Dedifferentiated amniotic fluid mesenchymal stem cell (primary cell): ENCODE measurements around the gene DSCAM.

Source experiments
- DNase-seq: peaks from one replicate; pipeline ENCODE4 v3.0.0-alpha.2; 2016; ENCODE audit errors: extremely low spot score

The DSCAM gene

DNA sequence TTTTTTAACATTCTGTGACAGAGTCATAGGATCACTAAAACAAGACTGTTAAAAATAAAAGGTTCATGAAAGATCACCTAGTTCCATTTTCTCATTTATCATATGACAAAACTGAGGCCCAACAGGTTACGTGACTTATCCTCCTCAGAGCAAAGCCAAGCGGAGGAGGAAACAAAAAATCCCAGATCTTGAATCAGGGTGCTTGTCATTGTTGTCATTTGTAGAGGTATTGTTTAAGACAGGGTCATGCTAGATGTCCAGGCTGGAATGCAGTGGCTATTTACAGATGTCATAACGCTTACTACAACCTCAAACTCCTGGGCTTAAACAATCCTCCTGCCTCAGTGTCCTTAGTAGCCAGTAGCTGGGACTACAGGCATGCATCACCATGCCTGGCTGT lies 293.2 kb downstream of the DSCAM start:
- DNase-seq = no peak

DNA sequence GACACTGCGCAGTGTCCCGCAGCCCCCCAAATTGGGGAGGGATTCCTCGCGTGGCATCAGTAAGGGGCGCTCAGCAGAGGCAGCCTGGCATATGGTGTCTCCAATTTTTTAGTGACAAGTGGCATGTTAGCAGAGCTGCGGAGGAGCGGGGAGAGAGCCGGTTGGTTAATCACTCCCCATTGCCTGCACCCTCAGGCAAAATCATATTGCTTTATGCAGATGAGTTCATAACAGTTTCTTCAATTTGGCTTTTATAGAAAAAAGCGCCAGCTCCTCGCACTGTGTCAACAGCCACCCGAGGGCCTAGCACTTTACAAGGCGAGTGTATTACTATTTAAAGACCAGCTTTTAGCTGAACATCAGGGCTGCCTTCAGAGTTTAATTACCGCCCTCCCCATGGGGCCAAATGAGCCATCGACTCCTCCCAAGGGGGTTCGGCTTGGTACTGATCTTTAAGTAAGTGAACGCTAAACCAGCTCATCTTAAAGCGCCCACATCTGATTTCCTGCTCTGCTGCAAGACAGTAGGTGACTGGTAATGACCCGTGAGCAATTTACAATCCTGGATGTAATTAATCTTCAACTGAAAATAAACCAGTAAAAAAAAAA lies 298.9 kb downstream of the DSCAM start:
- DNase-seq = no peak

DNA sequence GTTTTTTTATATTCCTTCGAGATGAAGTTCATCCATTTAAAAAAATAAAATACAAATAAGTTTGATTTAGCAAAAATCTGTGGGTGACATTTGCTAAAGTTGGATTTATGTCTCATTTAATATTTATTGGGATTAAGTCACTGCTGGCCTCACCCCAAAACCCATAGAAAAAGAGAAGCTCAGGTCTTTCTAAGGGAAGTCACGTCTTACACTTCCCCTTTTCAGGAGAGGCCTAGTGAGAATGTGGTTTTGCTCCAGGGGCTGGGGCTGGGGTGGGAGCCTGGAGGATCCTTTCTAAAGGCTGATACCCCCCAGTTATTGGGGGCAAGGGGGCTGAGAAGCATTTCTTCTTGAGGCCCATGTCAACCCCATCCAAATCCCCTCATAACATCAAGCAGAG lies 300.3 kb downstream of the DSCAM start:
- DNase-seq = no peak

DNA sequence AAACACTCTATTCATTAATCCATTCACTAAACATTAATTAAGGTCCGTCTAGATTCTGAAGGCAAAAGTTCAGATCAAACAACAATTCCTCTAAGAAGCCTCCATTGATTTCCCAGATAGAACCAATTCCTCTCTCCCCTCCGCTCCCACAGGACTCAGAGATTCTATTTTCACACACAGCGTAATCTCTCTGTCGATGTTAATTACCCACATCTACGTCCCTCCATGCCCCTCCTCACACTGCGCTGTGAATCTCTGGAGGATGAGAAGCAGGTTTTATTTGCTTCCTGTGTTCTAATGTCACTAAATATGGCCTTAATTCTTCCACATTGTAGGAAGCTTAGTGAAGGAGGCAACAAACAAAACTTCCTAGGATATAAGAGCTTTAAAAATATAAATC lies 306.7 kb downstream of the DSCAM start:
- no peak for DNase-seq

DNA sequence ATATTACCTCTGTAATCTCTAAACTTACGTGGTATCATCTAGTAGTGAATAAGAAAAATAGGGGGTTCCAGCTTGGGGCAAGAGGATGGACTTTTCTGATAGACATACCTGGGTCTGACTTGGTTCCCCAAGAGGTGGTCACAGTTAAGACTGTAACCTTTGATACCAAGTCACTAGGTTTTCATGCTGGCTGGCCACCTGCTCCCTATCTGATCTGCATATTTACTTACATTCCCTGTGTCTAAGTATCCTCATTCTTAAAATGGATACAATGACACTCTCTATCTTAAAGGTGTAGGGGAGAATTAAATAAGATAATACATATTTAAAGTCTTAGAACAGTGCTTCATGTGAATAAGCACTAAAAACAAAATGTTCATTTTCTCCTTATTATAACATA lies 312.1 kb downstream of the DSCAM start:
- DNase-seq = no peak

DNA sequence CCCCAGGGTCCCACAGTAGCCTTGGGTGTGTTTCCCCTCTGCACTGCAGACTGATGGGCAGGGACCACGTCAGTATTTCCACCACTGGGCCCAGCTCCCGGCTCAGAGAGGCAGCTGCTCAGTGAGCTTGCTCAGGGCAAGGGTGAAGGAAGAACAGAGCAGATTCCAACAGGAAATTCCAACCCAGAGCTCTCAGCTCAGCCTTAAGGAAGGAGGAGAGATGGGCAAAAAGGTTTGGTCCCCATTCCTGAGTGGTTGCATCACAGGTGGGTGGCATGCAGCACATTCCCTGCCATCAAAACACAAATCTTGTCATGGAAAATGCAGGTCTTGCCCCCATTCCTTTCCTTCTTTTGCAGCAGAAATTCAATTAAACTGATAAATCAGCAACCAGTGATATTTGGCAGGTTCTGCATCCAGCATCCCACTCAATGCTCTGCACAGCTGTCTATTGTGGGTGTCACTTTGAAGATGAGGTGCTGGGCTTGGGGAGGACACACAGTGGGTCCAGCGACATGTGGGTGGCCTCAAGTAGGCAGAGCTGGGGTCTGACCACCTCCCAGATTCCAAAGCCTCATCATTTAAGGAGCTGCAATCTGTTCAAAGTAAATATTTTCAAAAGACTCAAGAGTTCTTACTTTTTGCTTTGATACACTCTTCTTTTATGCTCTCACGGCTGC lies 315.4 kb downstream of the DSCAM start:
- DNase-seq = peak; percentile 39

DNA sequence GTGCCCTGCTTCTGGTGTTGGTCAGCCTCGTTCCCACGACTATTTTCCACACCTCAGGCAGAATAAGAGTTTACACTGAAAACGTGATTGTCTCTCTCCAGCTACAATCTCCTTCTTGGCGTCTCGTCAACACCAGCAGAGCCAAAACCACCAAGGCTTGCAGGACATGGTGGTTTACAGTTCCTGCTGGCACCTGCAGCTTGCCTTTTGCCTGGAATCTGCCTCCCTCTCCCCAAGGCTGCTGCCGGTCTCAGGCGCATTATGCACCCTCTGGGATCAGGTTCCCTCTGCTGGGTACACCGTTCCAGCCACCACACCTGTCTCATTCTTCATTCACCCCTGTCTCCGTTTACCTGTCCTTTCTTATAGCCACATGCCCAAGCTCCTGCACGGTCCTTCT lies 315.9 kb downstream of the DSCAM start:
- DNase-seq = no peak

DNA sequence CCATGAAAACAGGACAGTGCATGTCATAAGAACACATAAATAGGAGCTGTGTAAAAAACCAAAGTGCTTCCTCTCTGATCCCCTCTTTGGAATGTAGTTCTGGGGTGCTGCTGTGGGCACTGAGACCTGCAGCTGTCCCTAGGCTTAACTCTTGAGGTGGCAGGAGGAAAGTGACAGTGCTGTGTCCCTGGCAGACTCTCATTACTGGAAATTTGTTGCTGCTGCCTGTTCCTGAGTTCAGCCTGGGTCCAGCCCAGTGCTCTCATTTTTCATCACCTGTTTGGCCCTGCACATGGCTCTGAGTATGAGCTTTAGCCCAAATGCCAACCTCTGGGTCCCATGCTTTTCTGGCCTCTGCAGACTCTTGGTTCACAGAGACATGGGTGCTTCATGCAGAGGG lies 329.3 kb downstream of the DSCAM start:
- DNase-seq = no peak

DNA sequence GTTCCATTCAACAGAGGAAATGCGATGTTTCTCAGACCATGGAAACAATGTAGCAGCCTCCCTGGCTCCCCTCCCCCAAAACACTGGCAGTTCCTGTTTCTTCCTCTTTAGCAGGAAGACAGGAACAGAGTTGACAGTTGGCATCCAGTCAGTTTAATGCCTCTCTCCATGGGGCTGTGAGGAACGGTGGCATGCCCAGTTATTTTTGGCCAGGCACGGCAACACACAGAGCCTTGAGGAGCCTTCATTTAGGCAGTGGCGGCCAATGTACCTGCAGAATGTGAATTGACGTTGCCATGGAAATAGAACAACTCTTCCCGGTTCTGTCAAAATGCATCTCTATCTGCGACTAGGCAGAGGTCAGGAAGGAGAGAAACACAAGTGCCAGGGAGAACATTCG lies 330.6 kb downstream of the DSCAM start:
- DNase-seq = no peak

DNA sequence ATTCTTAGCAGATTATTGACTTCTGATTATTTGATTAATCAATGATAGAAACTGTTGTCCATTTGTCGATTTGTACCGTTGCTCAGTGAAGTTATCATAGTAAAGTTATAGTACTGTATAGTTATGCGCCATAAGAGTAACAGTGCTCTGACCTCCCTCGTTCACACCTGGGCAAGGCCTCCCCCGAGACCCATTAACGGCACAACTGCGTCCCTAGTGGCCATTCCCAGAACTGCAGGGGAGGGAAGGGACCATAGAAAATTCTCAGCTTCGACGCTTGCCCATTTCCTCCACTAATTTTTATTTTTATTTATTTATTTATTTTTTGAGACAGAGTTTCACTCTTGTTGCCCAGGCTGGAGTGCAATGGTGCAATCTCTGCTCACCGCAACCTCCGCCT lies 334.4 kb downstream of the DSCAM start:
- no peak for DNase-seq

DNA sequence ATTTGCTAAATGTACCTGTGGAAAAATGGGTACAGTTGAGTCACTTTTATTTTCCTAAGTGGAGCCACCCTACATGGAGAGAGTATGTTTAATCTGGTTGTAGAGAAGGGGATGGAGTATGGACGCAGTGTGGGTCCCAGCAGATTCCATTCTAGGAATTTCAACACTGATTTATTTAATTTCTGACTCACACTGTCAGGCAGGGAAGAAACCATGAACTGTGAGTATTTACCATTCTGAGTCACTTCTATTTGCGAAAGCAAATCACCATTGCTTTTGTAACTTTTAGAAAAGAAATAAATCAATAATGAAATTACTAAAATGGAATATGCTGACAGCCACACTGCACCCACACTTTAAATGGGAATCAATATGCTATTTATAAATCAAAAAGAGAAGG lies 339.0 kb downstream of the DSCAM start:
- peak; percentile 46 for DNase-seq

DNA sequence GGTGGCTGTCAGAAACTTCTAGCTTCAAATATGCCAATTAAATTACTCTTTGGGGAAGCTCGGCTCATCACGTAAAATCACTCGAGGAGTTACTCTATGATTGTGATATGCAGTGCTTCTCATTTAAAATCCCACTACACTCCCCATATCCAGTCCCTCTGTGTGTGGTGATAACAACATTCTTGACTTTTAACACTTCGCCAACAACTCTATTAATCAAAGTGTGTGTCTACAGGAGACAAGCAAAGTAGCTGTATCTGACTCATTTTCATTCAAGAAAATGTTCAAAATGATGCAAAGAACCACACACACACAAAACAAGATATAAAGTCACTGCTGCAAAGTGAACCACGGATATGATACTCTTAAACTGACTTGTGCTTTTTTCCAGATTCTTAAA lies 341.3 kb downstream of the DSCAM start:
- DNase-seq = no peak

DNA sequence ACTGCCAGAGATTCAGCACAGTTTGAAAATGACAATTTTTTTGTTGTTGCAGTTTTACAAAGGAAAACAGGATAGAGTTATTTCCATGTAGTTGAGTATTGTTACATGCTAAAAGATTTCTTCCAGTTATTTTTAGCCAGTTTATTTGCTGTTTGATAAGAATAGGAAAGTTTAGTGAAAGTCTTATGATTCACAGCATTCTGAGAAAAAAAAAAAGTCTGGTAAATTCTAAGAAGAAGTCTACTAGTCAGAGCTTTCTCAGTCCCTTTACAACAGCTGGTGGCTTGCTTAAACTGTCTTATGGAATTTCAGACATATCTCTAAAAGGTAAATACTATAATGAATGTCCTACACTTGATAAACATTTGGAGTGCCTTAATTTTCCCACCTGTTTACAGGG lies 341.7 kb downstream of the DSCAM start:
- no peak for DNase-seq

DNA sequence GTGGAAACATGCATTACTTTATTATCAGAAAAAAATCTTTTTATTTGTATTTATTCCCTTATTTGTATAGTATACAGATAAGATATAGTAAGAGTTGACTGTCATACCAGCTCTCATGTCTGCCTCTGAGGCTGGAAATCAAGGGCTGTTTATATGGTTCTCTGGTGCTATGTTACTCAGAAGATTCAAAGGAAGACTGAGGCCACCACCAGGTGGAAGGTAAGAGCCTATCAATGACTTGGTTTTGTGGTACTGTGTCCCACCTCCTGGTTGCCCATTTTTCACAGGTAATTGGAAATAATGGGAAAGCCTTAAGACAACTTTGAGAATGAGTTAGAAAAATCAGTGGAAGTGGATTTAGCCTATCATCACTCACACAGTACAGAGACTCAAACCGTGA lies 342.1 kb downstream of the DSCAM start:
- DNase-seq = no peak

DNA sequence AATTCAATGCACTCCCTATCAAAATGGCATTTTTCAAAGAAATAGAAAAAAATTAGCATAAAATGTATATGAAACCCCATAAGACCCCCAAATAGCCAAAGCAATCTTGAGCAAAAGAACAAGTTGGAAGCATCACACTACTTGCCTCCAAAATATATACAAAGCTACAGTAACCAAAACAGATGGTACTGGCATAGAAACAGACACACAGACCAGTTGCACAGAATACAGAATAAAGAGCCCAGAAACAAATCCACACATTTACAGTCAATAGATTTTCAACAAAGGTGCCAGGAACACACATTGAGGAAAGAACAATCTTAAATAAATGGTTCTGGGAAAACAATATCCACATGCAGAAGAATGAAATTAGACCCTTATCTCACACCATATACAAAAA lies 350.8 kb downstream of the DSCAM start:
- no peak for DNase-seq

DNA sequence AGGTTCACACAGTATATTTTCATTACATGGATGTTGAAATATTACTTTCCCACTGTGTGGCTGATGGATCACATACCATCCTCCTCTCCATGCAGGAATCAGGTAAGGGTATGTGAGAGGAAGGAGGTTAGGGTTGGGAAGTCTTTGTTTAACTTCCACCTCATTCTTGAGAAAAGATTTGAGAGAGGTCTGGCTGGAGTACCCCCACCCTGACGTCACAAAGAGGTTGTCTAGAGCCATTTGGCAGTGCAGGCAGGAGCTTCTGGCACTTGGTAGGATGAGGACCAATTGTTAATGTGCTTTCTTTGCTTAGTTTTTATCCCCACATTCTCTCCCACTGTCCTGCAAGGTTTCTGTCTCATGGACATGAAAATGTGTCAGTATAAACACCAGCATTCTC lies 356.6 kb downstream of the DSCAM start:
- DNase-seq = no peak

DNA sequence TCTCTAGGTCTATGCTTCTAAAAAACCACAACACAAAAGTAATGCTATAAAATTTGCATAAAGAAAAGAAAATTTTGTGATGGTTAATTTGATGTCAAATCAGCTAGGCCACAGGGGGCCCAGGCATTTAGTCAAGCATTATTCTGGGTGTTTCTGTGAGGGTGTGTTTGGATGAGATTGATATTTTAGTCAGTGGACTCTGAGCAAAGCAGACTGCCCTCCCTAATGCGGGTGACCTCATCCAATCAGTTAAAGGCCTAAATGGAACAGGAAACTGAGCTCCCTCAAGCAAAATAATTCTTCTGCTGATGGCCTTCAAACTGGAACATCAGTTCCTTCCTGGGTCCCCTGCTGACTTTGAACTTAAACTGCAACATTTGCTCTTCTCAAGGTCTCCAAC lies 358.0 kb downstream of the DSCAM start:
- no peak for DNase-seq

DNA sequence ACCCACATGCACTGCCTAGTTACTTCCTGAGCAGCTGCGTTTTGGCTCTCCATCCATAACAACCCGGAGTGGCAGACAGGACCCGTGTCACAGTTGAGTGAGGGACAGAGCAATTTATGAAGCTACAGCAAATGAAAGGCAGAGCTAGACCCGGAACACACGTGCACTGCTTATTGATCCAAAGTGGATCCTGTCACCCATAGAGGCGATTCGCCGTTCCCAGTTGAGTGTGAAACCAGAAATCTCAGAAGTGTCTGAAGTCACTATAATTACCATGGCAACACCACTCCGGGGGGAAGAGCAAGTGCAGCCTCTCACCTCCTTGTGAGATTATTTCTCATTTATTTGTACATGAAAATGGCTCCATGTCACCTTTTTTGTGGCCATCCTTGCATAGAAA lies 365.2 kb downstream of the DSCAM start:
- no peak for DNase-seq

DNA sequence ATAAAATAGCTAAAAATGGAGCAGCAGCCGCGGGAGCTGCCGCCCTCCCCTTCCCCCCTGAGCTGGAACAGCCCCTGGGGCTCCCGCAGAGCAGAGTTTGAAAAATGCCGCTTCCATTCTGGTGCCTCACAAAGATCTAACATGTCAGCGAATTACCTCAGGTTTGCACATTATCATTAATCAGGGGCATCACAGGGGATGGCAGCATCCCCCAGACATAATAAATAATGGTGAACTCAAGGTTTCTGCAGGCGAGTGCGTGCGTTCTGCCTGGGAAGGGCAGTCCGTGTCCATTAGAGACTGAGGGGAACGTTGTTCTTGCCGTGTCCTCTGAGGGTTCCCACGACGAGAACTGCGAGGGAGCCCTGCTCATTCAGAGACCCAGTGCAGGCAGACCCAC lies 372.4 kb downstream of the DSCAM start:
- DNase-seq = no peak

DNA sequence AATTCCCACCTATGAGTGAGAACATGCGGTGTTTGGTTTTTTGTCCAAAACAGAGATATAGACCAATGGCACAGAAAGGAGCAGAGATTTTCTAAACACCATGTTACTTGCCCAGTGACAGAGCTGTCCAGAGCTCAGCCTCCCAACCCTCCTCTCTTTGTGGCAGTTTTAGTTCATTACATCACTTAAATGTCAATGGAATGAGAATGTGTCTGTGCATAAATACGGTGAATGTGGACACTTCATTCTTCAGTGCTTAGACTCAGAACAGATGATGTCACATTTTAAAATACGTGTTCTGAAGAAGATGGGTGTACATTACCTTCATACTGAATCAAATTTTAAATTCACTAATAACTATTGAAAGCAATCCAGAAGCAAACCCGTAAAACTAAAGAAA lies 374.9 kb downstream of the DSCAM start:
- DNase-seq = peak; percentile 39

DNA sequence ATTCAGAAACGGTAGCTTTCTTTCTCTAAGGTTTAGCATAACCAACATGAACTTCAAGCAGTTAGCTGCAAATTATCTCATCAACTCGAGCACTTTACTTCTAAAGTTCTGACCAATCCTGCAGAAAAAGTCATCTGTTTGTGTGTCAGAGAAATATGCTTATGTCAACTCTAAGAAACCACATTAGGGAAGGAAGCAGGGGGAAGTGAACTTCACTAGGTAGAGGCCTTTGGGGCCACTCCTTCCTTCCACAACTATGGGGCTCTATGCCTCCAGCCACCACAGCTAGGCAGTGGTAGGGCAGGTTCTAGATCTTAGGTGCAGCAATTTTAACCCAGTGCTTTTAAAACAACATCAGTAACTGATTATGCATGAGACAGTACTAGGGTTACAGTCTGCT lies 375.9 kb downstream of the DSCAM start:
- no peak for DNase-seq

DNA sequence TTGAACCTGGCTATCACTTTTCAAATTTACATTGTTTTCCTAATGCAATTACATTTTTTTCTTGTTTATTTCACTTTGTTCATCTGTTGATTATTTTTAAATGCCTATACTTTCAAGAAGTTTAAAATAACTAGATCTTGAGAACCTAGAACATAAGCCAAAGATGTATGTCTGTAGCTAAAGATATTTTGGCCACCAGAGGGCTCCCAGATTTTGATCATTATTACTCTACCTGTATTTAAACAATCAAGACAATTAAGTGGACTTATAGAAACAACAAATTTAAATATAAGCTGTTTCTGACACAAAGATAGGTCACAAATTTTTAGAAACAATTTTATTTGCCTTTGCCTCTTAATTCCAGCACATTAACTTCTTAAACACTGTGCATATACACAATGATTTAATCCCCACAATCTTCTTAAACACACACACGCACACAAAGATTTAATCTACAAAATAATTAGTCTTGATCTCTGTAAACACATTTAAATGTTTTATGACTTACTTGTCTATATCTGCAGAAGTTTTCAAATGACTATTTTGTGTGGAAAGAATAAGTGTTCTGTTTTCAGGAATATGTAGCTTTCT lies 380.0 kb downstream of the DSCAM start:
- peak; percentile 32 for DNase-seq

DNA sequence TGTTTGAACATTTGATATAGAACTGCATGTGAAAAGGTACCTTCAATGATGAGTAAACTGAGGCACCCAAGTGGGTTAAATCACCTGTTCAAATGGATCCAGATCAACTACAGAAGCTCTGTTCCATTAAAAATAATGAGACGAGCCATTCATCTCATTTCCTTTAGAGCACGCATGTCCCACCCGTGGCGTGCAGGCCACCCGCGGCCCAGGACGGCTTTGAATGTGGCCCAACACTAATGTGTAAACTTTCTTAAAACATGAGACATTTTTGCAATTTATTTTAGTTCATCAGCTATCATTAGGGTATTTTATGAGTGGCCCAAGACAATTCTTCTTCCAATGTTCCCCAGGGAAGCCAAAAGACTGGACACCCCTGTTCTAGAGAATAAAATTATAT lies 381.6 kb downstream of the DSCAM start:
- no peak for DNase-seq

DNA sequence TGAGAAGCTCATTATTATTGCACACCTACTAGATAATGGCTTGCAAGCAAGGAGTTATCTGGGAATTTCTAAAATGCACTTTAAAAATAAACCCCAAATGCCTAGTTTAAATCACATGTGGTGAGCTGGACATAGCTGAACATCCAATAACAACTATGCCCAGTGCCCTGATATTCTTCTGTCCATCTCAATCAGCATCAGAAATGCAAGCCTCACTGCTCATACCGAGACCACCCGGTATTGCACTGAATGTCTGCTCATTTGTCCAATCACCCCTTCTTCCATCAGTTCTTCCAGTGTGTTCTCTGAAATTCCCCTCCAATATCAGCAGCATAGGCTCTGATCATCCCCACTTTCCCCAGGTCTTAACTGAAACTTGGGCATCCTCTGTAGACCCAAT lies 383.8 kb downstream of the DSCAM start:
- DNase-seq = no peak
